Heart left ventricle (tissue), 13 donors: ENCODE measurements around the gene KLHDC10.

Experiments used
- POLR2A ChIP-seq, 2 donors: fragments of 450-650 bp; IDR thresholded peaks; one replicate each; pipeline ENCODE4 v1.6.1; 2017; ENCODE audit warnings: antibody characterized with exemption in 2 of 2, mild to moderate bottlenecking in 2 of 2, moderate library complexity in 2 of 2
- TF ChIP-seq, protein P1 (sequence below), 12 donors: fragments of 200-600 bp; sonication (generic) in 4 of 12; IDR thresholded peaks; one replicate each; pipeline versions ENCODE4 v1.5.0 to v1.8.0; 2018 to 2022; ENCODE audit warnings: antibody characterized with exemption in 12 of 12, mild to moderate bottlenecking in 5 of 12
- donor health status: ischemic (EF 13 %, LVEDD 7.1; RV severe dilation, severe dysfunction).
- donor health status: DM: no; HTN: yes; CAD: no.
- donor health status: DM: no; HTN: no; CAD: no.
- donor health status: ischemic (EF 25% LVEDD 6.9; RV normal size, moderate dysfunction).
- donor health status: ischemic (EF 25% LVEDD 5.7; RV mildly dilated, moderate dysfunction).
- donor health status: ischemic (EF 35%, LVEDD 5.7; RV mildly dilated, moderate dysfunction).
- donor health status: nonischemic (EF 11% LVEDD 7.7; RV severe dilation, severe dysfunction).
- donor health status: DM: yes; HTN: yes; CAD: no.
- donor health status: PGD.
- donor health status: ischemic (EF 29% LVEDD 5.4; RV normal size, mild dysfunction).
- donor health status: nonischemic (EF 23%, LVEDD 6.1; RV moderate dilation, normal function).

DNA sequence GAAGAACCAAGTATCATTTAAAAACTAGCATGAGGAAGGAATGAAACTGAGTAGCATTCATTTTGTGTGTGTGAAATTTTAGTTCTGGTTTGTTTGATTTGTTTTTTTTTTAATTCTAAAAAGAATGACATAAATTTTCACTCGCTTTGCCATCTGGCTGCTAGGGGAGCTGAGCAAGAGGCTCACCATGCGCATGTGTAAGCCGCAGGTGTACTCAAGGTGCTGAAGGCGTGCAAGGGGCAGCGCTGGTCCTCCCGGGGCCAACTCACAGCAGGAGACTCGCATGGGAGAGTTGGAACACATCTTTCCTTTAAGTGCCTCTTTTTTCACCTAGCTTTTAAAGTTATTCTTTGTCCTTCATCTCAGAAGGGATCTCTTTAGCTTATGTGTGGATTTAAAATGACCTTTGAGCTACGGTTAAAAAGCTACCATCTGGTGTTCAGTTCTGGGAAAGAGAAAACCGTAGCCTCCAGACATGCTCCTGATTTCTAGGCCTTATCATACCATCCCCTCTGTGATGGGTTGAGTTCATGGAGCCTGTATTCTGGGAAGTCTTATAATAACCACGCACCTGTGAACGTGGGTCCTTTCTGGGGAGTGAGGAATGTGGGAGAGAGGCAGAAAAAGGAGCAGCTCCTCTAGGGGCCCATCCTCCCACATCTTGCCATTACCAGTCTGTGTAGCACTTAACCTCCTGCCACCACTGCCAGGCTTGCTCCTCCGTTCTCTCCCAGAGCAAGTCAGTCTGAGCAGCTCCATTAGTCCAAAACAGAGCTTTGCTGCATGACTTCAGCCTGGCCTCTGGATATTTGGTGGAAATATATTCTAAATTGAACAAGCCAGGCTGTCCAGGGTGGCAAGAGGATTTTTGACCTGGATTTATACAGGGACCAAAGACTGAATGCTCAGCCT, 61.9 kb downstream of the KLHDC10 start:
- no peak for TF ChIP-seq POLR2A (IDR thresholded peaks at IDR 0.05)
- TF ChIP-seq, protein P1, sequence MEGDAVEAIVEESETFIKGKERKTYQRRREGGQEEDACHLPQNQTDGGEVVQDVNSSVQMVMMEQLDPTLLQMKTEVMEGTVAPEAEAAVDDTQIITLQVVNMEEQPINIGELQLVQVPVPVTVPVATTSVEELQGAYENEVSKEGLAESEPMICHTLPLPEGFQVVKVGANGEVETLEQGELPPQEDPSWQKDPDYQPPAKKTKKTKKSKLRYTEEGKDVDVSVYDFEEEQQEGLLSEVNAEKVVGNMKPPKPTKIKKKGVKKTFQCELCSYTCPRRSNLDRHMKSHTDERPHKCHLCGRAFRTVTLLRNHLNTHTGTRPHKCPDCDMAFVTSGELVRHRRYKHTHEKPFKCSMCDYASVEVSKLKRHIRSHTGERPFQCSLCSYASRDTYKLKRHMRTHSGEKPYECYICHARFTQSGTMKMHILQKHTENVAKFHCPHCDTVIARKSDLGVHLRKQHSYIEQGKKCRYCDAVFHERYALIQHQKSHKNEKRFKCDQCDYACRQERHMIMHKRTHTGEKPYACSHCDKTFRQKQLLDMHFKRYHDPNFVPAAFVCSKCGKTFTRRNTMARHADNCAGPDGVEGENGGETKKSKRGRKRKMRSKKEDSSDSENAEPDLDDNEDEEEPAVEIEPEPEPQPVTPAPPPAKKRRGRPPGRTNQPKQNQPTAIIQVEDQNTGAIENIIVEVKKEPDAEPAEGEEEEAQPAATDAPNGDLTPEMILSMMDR (IDR thresholded peaks at IDR 0.05): no peak
